HG02642 (cell line): ENCODE data around the gene TENT5C.

Source experiments
- ATAC-seq: cut with Tn5 transposase; IDR thresholded peaks from one replicate; pipeline ENCODE4 v1.9.1; 2021; ENCODE audit warnings: mild to moderate bottlenecking; ENCODE audit not compliant: unreplicated experiment, poor library complexity

TENT5C gene

GRCh38 chr1:117589544-117589943 lies 16.3 kb upstream of the TENT5C start:
- ATAC-seq = no peak

- no peak for ATAC-seq
These were observed 15.4 kb upstream of the TENT5C start for GRCh38 chr1:117590273-117590925.

GRCh38 chr1:117591252-117591651 lies 14.6 kb upstream of the TENT5C start:
- no peak for ATAC-seq

- no peak for ATAC-seq
These were observed 13.7 kb upstream of the TENT5C start for GRCh38 chr1:117592155-117592554.

- no peak for ATAC-seq
These were observed 11.4 kb upstream of the TENT5C start for GRCh38 chr1:117594261-117594990.

- no peak for ATAC-seq
These were observed 9.7 kb upstream of the TENT5C start for GRCh38 chr1:117596023-117596720.

GRCh38 chr1:117598489-117598888 lies 7.4 kb upstream of the TENT5C start:
- no peak for ATAC-seq

GRCh38 chr1:117599286-117600221 lies 6.3 kb upstream of the TENT5C start:
- no peak for ATAC-seq

- ATAC-seq = no peak
These were observed 5.4 kb upstream of the TENT5C start for GRCh38 chr1:117600325-117600943.

GRCh38 chr1:117600966-117601365 lies 4.9 kb upstream of the TENT5C start:
- no peak for ATAC-seq

GRCh38 chr1:117602862-117603261 lies 3.0 kb upstream of the TENT5C start:
- ATAC-seq = no peak

- ATAC-seq = peak; percentile 35
These were observed 579 bp upstream of the TENT5C start for GRCh38 chr1:117605164-117605773.

GRCh38 chr1:117606649-117607430 lies 992 bp downstream of the TENT5C start:
- peak; percentile 6 for ATAC-seq

GRCh38 chr1:117607471-117607870 lies 1.6 kb downstream of the TENT5C start:
- no peak for ATAC-seq

GRCh38 chr1:117608115-117608615 lies 2.3 kb downstream of the TENT5C start:
- ATAC-seq = no peak

GRCh38 chr1:117608758-117609157 lies 2.9 kb downstream of the TENT5C start:
- no peak for ATAC-seq

- ATAC-seq = no peak
These were observed 3.6 kb downstream of the TENT5C start for GRCh38 chr1:117609471-117609911.

- no peak for ATAC-seq
These were observed 4.2 kb downstream of the TENT5C start for GRCh38 chr1:117610036-117610435.
